OCI-LY7 (cell line): ENCODE data around the gene PEMT. TPM values are rescaled to one million over a fixed set of nuclear protein-coding genes. Genes with fewer than 3 reads are reported as not detected.

ENCODE experiments used
- BruUV-seq: library from RNA; stranded (reverse); fragments of 400-500 nt; replicated peaks from 2 replicates; lab custom pipeline; 2021; lab: Mats Ljungman, UMichigan
- CTCF ChIA-PET: fragments of 300-600 bp; sonication (Branson Sonifier 250); formaldehyde crosslinking; loops from one replicate; lab custom pipeline; 2022; ENCODE audit warnings: antibody characterized with exemption; ENCODE audit not compliant: unreplicated experiment; lab: Charles Lee
- POLR2A ChIA-PET: fragments of 300-600 bp; sonication (Branson Sonifier 250); formaldehyde crosslinking; loops from one replicate; lab custom pipeline; 2022; ENCODE audit warnings: antibody characterized with exemption; lab: Charles Lee
- DNase-seq: peaks from one replicate; pipeline ENCODE4 v3.0.0-alpha.2; 2015; ENCODE audit warnings: low spot score
- H2AFZ ChIP-seq: fragments of 200-600 bp; sonication (generic), shearing (Covaris generic); 2 replicates; pipeline ENCODE4 v1.6.1; 2014; ENCODE audit warnings: mild to moderate bottlenecking, antibody characterized with exemption, low read length, moderate library complexity
- H3K27ac ChIP-seq: fragments of 200-600 bp; sonication (generic); 2 replicates; pipeline ENCODE4 v1.5.1; 2014; ENCODE audit warnings: mixed run types, low read depth, mild to moderate bottlenecking, moderate library complexity, low read length, inconsistent platforms; ENCODE audit not compliant: poor library complexity, severe bottlenecking
- H3K36me3 ChIP-seq: fragments of 200-600 bp; sonication (generic); 2 replicates; pipeline ENCODE4 v1.6.1; 2014; ENCODE audit warnings: mild to moderate bottlenecking, antibody characterized with exemption, low read length, moderate library complexity, mixed read lengths; ENCODE audit not compliant: insufficient read depth
- H3K4me1 ChIP-seq: fragments of 200-600 bp; sonication (generic); 2 replicates; pipeline ENCODE4 v1.5.1; 2014; ENCODE audit warnings: mild to moderate bottlenecking, low read length; ENCODE audit not compliant: insufficient read depth, poor library complexity, severe bottlenecking
- H3K4me2 ChIP-seq: fragments of 200-600 bp; sonication (generic); 2 replicates; pipeline ENCODE4 v1.6.1; 2014; ENCODE audit warnings: mild to moderate bottlenecking, low read length
- H3K4me3 ChIP-seq: fragments of 200-600 bp; sonication (generic); 2 replicates; pipeline ENCODE4 v1.5.1; 2014; ENCODE audit warnings: mild to moderate bottlenecking, low read depth, low read length; ENCODE audit not compliant: poor library complexity, severe bottlenecking
- H3K79me2 ChIP-seq: fragments of 200-600 bp; sonication (generic); 2 replicates; pipeline ENCODE4 v1.6.1; 2016; ENCODE audit warnings: low read depth, mild to moderate bottlenecking, low read length, moderate library complexity, mixed read lengths; ENCODE audit not compliant: insufficient read depth
- H3K9me2 ChIP-seq: fragments of 200-600 bp; sonication (generic); 2 replicates; pipeline ENCODE4 v1.6.1; 2016; ENCODE audit warnings: mild to moderate bottlenecking, low read length, mixed read lengths; ENCODE audit not compliant: insufficient read depth
- H3K9me3 ChIP-seq: fragments of 200-600 bp; sonication (generic); 2 replicates; pipeline ENCODE4 v1.6.1; 2014; ENCODE audit warnings: mild to moderate bottlenecking, mixed run types, low read length, mixed read lengths
- H4K20me1 ChIP-seq: fragments of 200-600 bp; sonication (generic); 2 replicates; pipeline ENCODE4 v1.6.1; 2014; ENCODE audit warnings: mild to moderate bottlenecking, antibody characterized with exemption, low read length, moderate library complexity, mixed read lengths; ENCODE audit not compliant: insufficient read depth
- EZH2phosphoT487 ChIP-seq: fragments of 200-600 bp; sonication (generic); IDR thresholded peaks from 2 replicates; pipeline ENCODE4 v1.6.1; 2018; ENCODE audit warnings: low read depth, borderline replicate concordance, mild to moderate bottlenecking, mixed run types, antibody characterized with exemption, low read length, moderate library complexity, mixed read lengths
- intact Hi-C: fragments of 100-400 bp; cut with micrococcal nuclease; formaldehyde crosslinking; loops from one replicate; pipeline ENCODE4 v1.10.0; 2022; ENCODE audit not compliant: unreplicated experiment
- total RNA-seq, 2 experiments: library from RNA; depleted of rRNA in 1 of 2; stranded (reverse); fragments of >200 nt in 1 of 2; shearing (Covaris generic) in 1 of 2; gene quantifications; 2 replicates each; pipeline ENCODE4 v1.2.3, GENCODE V29; 2014 to 2022
- TF ChIP-seq, protein P1 (sequence below): fragments of 200-600 bp; sonication (generic); conservative IDR thresholded peaks from 2 replicates; pipeline ENCODE4 v1.5.1; 2014; ENCODE audit warnings: mild to moderate bottlenecking, antibody characterized with exemption, low read length, moderate library complexity, mixed read lengths

Gene PEMT
- total RNA-seq, 2 experiments from 2014 or later, result 27.3 to 53.5 TPM

DNA sequence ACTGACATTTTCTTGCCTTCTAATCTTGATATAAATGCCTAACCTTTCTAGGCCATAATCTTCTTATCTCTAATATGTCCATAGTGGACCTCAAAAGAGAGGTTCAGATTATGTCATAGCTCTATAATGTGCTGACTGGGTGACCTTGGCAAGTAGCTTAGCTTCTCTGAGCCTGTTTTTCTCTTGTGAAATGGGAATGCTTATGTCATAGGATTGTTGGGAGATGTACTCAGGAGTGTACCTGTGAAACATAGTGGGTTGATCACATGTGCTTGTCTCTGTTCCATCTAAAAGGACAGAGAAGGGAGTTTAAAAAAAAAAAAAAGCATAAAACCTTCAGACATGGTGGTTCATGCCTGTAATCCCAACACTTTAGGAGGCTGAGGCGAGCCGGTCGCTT lies 112.3 kb downstream of the PEMT start:
- H4K20me1 ChIP-seq, result peaks cover 6% of the 10 kb centered on the region
- intact Hi-C loops, result no loop called here
- DNase-seq, result no peak
- peak overlapping the region; percentile 9 for H3K4me3 ChIP-seq
- POLR2A ChIA-PET, result interaction anchor here (0.6 kb wide), 1 partner anchor 444 kb away, joined by 4 read pairs; no protein-coding TSS in a partner anchor
- peak overlapping the region; percentile 97 for H3K4me2 ChIP-seq
- no peak for TF ChIP-seq EZH2phosphoT487
- TF ChIP-seq, protein P1, sequence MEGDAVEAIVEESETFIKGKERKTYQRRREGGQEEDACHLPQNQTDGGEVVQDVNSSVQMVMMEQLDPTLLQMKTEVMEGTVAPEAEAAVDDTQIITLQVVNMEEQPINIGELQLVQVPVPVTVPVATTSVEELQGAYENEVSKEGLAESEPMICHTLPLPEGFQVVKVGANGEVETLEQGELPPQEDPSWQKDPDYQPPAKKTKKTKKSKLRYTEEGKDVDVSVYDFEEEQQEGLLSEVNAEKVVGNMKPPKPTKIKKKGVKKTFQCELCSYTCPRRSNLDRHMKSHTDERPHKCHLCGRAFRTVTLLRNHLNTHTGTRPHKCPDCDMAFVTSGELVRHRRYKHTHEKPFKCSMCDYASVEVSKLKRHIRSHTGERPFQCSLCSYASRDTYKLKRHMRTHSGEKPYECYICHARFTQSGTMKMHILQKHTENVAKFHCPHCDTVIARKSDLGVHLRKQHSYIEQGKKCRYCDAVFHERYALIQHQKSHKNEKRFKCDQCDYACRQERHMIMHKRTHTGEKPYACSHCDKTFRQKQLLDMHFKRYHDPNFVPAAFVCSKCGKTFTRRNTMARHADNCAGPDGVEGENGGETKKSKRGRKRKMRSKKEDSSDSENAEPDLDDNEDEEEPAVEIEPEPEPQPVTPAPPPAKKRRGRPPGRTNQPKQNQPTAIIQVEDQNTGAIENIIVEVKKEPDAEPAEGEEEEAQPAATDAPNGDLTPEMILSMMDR, result no peak
- peaks cover 54% of the 10 kb centered on the region for H3K36me3 ChIP-seq
- no peaks in the 10 kb centered on the region for H3K9me3 ChIP-seq
- H3K4me1 ChIP-seq, result peaks cover 46% of the 10 kb centered on the region
- H3K9me2 ChIP-seq, result no peaks in the 10 kb centered on the region
- peaks cover 72% of the 10 kb centered on the region for H3K79me2 ChIP-seq
- BruUV-seq, result no TSS peak
- H3K27ac ChIP-seq, result no peak overlapping the region
- no peak overlapping the region for H2AFZ ChIP-seq
- CTCF ChIA-PET, result no interaction called here

- Histone ChIP-seq H3K4me1 (peaks cover 42% of the 10 kb centered on the region), H2AFZ (peak within 1 kb of the TSS; percentile 81), H3K79me2 (peaks cover 51% of the 10 kb centered on the region), H3K9me2 (no peaks in the 10 kb centered on the region), H3K36me3 (peaks cover 33% of the 10 kb centered on the region), H4K20me1 (peaks cover 6% of the 10 kb centered on the region), H3K4me3 (peak within 1 kb of the TSS; percentile 83), H3K4me2 (peak within 1 kb of the TSS; percentile 97), H3K9me3 (no peaks in the 10 kb centered on the region), H3K27ac (peak within 1 kb of the TSS; percentile 84)
- intact Hi-C loops, result no loop called here
- ChIA-PET CTCF (no interaction called here), POLR2A (interaction anchor here (0.7 kb wide), 1 partner anchor 9 kb away, joined by 3 read pairs; no protein-coding TSS in a partner anchor)
- TF ChIP-seq, protein P1, result no peak
- TSS peak; percentile 83 for BruUV-seq
- peak; percentile 95 for DNase-seq
Observed at GRCh38 chr17:17476865-17477467, 114.5 kb downstream of the PEMT start, which contains the start of gene MED9. Gene MED9, plus strand, starts transcription at chr17:17477000. Its CDS starts 42 bp downstream, at chr17:17477042.

DNA sequence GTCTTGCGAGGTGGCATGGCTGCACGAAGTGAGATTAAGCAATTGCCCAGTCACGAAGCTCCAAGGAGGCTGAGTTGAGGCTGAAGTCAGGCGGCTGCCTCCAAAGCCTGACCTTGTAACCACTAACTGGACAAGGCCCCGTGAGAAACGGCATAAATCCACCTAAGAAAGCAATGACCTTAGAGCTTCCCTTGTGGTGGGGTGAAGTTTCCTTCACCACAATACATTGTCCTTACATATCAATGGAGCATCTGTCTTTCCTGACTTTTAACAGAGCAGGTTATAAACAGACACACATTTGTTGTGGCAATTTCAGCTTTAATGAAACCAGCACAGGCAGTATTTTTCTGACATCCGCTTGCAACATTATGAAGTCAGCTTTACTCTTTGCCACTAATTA lies 117.2 kb downstream of the PEMT start:
- BruUV-seq, result no TSS peak

More for the DNA sequence above, 117.2 kb downstream of the PEMT start:
- peaks cover 25% of the 10 kb centered on the region for H3K79me2 ChIP-seq
- no peak overlapping the region for H3K27ac ChIP-seq
- H3K36me3 ChIP-seq, result peaks cover 7% of the 10 kb centered on the region
- no peak overlapping the region for H3K4me2 ChIP-seq
- H2AFZ ChIP-seq, result no peak overlapping the region
- intact Hi-C loops, result no loop called here
- no peak overlapping the region for H3K4me3 ChIP-seq
- ChIA-PET CTCF (interaction anchor here (0.8 kb wide), 1 partner anchor 12 kb away, joined by 3 read pairs; no protein-coding TSS in a partner anchor), POLR2A (interaction anchor here (0.9 kb wide), 1 partner anchor 58 kb away, joined by 3 read pairs; no protein-coding TSS in a partner anchor)
- TF ChIP-seq EZH2phosphoT487, result no peak
- TF ChIP-seq, protein P1, result no peak
- no peak for DNase-seq
- no peaks in the 10 kb centered on the region for H3K9me3 ChIP-seq
- H4K20me1 ChIP-seq, result no peaks in the 10 kb centered on the region
- peaks cover 17% of the 10 kb centered on the region for H3K4me1 ChIP-seq
- H3K9me2 ChIP-seq, result no peaks in the 10 kb centered on the region
